Epithelial cell of prostate (primary cell): ENCODE measurements around the gene KITLG.
"Not testable (repeated sequence)": the region's sequence is repeated elsewhere in the genome, so short reads cannot be mapped to it uniquely, and the experiment has no call there.

ENCODE experiments used
- DNase-seq: peaks from one replicate; pipeline ENCODE4 v3.0.0-alpha.2; 2011; ENCODE audit warnings: low read depth, low spot score
- H3K27ac ChIP-seq: fragments of 450-650 bp; 2 replicates; pipeline ENCODE4 v1.5.1; 2017; ENCODE audit warnings: mild to moderate bottlenecking

Gene KITLG

GRCh38 chr12:88501972-88502938 is 78.0 kb downstream of the KITLG start:
- DNase-seq = no peak
- peak overlapping the region; percentile 69 for H3K27ac ChIP-seq

- H3K27ac ChIP-seq = no peak overlapping the region
- no peak for DNase-seq
These were observed 83.3 kb downstream of the KITLG start for GRCh38 chr12:88496891-88497371.

- no peak overlapping the region for H3K27ac ChIP-seq
- DNase-seq = no peak
These were observed 83.8 kb downstream of the KITLG start for GRCh38 chr12:88496429-88496828.

DNA sequence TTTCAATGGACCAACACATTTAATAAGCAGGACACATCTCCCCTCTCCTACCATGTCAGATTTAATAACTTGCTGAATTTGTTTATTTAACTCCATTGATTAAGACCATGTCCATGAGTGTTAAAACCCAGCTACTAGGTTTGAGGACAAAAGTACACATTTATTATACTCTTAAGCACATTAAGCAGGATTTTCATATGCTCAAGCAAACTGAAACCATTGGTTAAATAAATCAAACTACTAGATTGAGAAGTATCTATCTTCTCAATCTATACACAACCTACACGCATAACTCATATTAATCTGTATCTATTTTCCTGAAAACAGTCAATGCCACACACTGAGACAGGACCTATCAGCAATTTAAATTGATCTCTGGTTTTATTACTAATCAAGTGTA is 85.2 kb downstream of the KITLG start:
- DNase-seq = no peak
- H3K27ac ChIP-seq = no peak overlapping the region

- no peak for DNase-seq
- H3K27ac ChIP-seq = no peak overlapping the region
These were observed 85.8 kb downstream of the KITLG start for GRCh38 chr12:88494520-88494919.

- no peak overlapping the region for H3K27ac ChIP-seq
- DNase-seq = peak; percentile 37
These were observed 86.6 kb downstream of the KITLG start for GRCh38 chr12:88493636-88494035.

GRCh38 chr12:88490425-88490824 is 89.8 kb downstream of the KITLG start:
- no peak overlapping the region for H3K27ac ChIP-seq
- no peak for DNase-seq

DNA sequence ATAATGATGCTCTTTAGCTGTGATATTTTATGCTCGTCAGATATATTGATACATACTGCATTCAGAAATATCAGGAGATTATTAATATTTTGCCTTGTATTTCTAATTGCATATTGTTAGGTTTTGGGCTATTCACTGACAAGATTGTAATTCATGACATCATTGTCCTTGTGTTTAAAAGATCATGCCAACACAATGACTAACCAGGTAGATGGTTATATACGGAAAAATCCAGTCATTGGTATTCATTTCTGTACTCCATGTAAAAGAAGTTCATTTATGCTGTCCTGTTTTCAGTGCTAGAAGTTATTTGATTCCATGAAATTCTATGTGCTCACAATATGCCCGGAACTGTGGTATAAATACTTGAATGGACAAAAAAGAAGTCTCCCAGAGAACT is 107.5 kb downstream of the KITLG start:
- H3K27ac ChIP-seq = no peak overlapping the region
- no peak for DNase-seq

DNA sequence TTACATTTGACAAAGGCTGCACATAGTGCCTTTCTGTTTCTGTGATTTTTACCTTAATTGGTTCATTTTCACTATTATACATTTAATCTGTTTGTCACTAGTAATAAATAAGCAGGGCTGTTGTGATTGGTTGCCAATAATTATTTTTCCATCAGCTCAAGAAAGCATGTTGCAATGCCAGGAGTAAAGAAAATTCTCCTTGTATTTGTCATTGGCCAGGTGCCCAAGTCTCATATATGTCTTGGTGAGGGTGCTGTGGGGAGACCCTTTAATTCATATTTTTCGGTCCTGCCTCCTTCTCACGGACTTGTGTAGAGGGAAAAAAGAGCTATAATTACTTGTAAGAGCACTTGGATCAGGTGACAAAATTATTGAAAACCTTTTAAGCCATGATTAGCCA is 108.0 kb downstream of the KITLG start:
- no peak for DNase-seq
- H3K27ac ChIP-seq = no peak overlapping the region

- H3K27ac ChIP-seq = peak overlapping the region; percentile 12
- DNase-seq = no peak
These were observed 108.8 kb downstream of the KITLG start for GRCh38 chr12:88471331-88472045.

GRCh38 chr12:88469154-88469553 is 111.1 kb downstream of the KITLG start:
- no peak for DNase-seq
- no peak overlapping the region for H3K27ac ChIP-seq

DNA sequence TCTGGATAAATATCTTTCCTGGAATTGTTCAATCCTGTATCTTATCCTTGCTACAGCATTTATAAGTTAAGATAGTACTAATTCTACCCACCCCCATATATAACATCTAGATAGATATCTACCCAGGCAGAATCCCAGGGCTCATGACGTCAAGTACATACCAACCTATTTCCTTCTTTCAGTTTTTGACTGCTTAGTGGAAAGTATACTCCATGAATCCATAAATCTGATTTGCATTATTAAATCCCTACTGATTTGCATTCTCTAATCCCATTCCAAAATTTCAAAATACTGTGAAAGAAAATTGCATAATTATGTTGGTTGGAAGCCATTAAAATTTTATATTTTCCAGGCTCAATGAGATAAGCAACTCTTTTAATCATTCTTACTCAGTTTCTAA is 111.7 kb downstream of the KITLG start:
- H3K27ac ChIP-seq = no peak overlapping the region
- DNase-seq = no peak

- DNase-seq, H3K27ac ChIP-seq: not testable (repeated sequence)
These were observed 113.6 kb downstream of the KITLG start for GRCh38 chr12:88466708-88467107.

DNA sequence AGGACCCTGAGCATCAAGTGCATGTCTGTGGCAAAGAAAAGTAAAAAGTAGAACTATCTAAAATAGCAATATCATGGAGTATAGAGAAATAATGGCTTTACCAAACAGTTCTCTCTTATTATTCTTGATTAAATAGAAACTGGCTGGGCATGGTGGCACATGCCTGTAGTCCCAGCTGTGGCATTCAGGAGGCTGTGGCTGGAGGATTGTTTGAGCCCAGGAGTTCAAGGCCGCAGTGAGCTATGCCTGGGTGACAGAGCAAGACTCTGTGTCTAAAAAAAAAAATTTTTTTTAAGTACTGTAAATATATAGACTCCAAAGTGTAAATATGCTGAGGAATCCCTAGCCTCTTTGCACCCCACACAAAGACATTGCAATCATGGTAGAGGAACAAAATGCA is 121.9 kb downstream of the KITLG start:
- DNase-seq = no peak
- no peak overlapping the region for H3K27ac ChIP-seq

- H3K27ac ChIP-seq = no peak overlapping the region
These were observed 126.9 kb downstream of the KITLG start for GRCh38 chr12:88453323-88453722.

GRCh38 chr12:88451205-88451604 is 129.1 kb downstream of the KITLG start:
- no peak overlapping the region for H3K27ac ChIP-seq
- DNase-seq = no peak

More at GRCh38 chr12:88453323-88453722, 126.9 kb downstream of the KITLG start:
- DNase-seq = no peak

GRCh38 chr12:88450136-88450535 is 130.1 kb downstream of the KITLG start:
- DNase-seq = no peak
- no peak overlapping the region for H3K27ac ChIP-seq

- DNase-seq = no peak
These were observed 131.8 kb downstream of the KITLG start for GRCh38 chr12:88448337-88448915.

DNA sequence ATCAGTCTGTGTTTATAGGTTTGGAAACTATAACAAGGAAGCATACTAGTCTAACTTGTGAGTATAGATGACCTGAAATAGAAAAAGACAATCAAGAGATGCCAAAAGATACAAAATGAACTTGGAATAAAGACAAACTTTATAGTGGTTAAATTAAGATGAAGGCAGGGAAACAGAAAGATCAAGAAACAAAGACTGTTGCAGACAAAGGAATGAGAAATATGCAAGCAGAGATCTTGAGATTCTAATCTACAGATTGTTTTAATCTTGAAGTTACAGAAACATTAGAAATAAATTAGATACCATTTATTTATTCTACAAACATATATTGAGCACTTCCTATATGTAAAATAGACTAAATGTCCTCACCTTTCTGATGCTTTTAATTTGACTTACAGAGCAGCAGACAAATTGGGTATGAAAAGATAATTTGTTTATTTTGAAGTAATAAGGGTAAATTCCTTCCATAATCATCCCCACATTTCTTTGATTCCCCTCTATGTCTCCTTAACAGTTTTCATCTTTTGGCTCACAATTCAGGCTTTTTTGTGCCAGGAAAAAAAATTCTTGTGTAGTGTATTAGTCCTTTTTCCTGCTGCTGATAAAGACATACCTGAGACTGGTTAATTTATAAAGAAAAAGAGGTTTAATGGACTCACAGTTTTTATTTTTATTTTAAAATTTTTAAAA is 134.4 kb downstream of the KITLG start:
- H3K27ac ChIP-seq = no peak overlapping the region
- DNase-seq = no peak

More at GRCh38 chr12:88448337-88448915, 131.8 kb downstream of the KITLG start:
- no peak overlapping the region for H3K27ac ChIP-seq

- H3K27ac ChIP-seq = no peak overlapping the region
- no peak for DNase-seq
These were observed 135.8 kb downstream of the KITLG start for GRCh38 chr12:88444481-88444880.
